K562 (cell line): ENCODE data around the gene UPF1. TPM values are rescaled to one million over a fixed set of nuclear protein-coding genes. Genes with fewer than 3 reads are reported as not detected.

Source experiments
- ATAC-seq: fragments of 200-7000 bp; cut with Tn5 transposase; 3 replicates; pipeline ENCODE4 v1.9.1; 2020; ENCODE audit warnings: moderate library complexity
- Bru-seq: library from RNA; stranded (reverse); fragments of 400-500 nt; gene quantifications from one replicate; lab custom pipeline; 2021; lab: Mats Ljungman, UMichigan
- BruChase-seq, 2 experiments: library from RNA; stranded (reverse); fragments of 400-500 nt; gene quantifications; one replicate each; lab custom pipeline; 2021; lab: Mats Ljungman, UMichigan
- BruUV-seq: library from RNA; stranded (reverse); fragments of 400-500 nt; replicated peaks from 2 replicates; lab custom pipeline; 2021; lab: Mats Ljungman, UMichigan
- CTCF ChIA-PET: fragments of 300-600 bp; formaldehyde crosslinking; extraction: SDS; loops from one replicate; lab custom pipeline; 2021; ENCODE audit warnings: low intra/inter-chr PET ratio; lab: Yijun Ruan, JAX
- POLR2A ChIA-PET: fragments of 300-600, 350-650 bp; sonication (Branson Sonifier 250); formaldehyde crosslinking; extraction: SDS; loops from one replicate; lab custom pipeline; 2021; ENCODE audit warnings: antibody characterized with exemption, inconsistent platforms; lab: Yijun Ruan, JAX
- DNase-seq, 4 experiments: peaks; one replicate each; pipeline versions ENCODE4 v3.0.0 to v3.0.0-alpha.2; 2011 to 2018; ENCODE audit warnings: low spot score in 3 of 4, mixed read lengths in 3 of 4; ENCODE audit errors: extremely low read depth in 1 of 4
- FAIRE-seq: peaks from 2 replicates; lab custom pipeline; 2011; peaks lifted over from hg19 to GRCh38; lab: Jason Lieb, UNC
- H2AFZ ChIP-seq: 2 replicates; pipeline ENCODE4 v1.6.0; 2011; ENCODE audit warnings: low read depth, low read length, control low read depth, inconsistent platforms
- H3K27ac ChIP-seq: fragments of 200-600 bp; 3 replicates; pipeline ENCODE4 v1.8.0; 2011; ENCODE audit warnings: low read depth, mild to moderate bottlenecking, control low read depth, inconsistent platforms, low read length, moderate library complexity, mixed read lengths; ENCODE audit errors: extremely low read depth
- H3K27me3 ChIP-seq, 2 experiments: fragments of 300-600 bp in 1 of 2; 2 replicates in 1 of 2; 3 replicates in 1 of 2; pipeline versions ENCODE4 v1.6.0 to v1.8.0; 2011; ENCODE audit warnings: inconsistent platforms in 2 of 2, low read length in 2 of 2, mild to moderate bottlenecking in 1 of 2, mixed read lengths in 1 of 2, moderate library complexity in 1 of 2; ENCODE audit not compliant: control insufficient read depth in 2 of 2, insufficient read depth in 2 of 2
- H3K36me3 ChIP-seq: fragments of 300-600 bp; 3 replicates; pipeline ENCODE4 v1.8.0; 2011; ENCODE audit warnings: mild to moderate bottlenecking, low read length, inconsistent platforms; ENCODE audit not compliant: control insufficient read depth, insufficient read depth
- H3K4me1 ChIP-seq, 2 experiments: fragments of 200-600 bp in 1 of 2; replicated peaks in 1 of 2; 2 replicates in 1 of 2; 3 replicates in 1 of 2; pipeline versions ENCODE4 v1.5.1 to v1.8.0; 2011; ENCODE audit warnings: inconsistent platforms in 2 of 2, low read length in 2 of 2, mild to moderate bottlenecking in 1 of 2, mixed read lengths in 1 of 2, moderate library complexity in 1 of 2; ENCODE audit not compliant: control insufficient read depth in 2 of 2, insufficient read depth in 2 of 2
- H3K4me2 ChIP-seq: 2 replicates; pipeline ENCODE4 v1.6.1; 2011; ENCODE audit warnings: low read length, control low read depth, inconsistent platforms, mixed read lengths; ENCODE audit not compliant: insufficient read depth
- H3K4me3 ChIP-seq: fragments of 200-600 bp; sonication (generic), shearing (Covaris generic); 2 replicates; pipeline ENCODE4 v1.5.1; 2016; ENCODE audit warnings: control low read depth, inconsistent platforms
- H3K79me2 ChIP-seq: fragments of 200-600 bp; 3 replicates; pipeline ENCODE4 v1.8.0; 2011; ENCODE audit warnings: low read length, inconsistent platforms; ENCODE audit not compliant: control insufficient read depth, insufficient read depth
- H3K9ac ChIP-seq, 2 experiments: 2 replicates each; pipeline versions ENCODE4 v1.6.0 to v1.6.1; 2011; ENCODE audit warnings: low read depth in 2 of 2, low read length in 2 of 2, control low read depth in 1 of 2, inconsistent platforms in 1 of 2, mild to moderate bottlenecking in 1 of 2, mixed read lengths in 1 of 2; ENCODE audit not compliant: insufficient read depth in 1 of 2
- H3K9me1 ChIP-seq: one replicate; pipeline ENCODE4 v1.6.0; 2011; ENCODE audit warnings: inconsistent platforms, mild to moderate bottlenecking, low read length, moderate library complexity; ENCODE audit not compliant: control insufficient read depth, insufficient read depth
- H3K9me3 ChIP-seq: replicated peaks from 2 replicates; pipeline ENCODE4 v1.5.1; 2011; ENCODE audit warnings: low read depth, low read length, inconsistent platforms; ENCODE audit not compliant: control insufficient read depth, insufficient read depth
- H4K20me1 ChIP-seq: replicated peaks from 2 replicates; pipeline ENCODE4 v1.6.1; 2011; ENCODE audit warnings: low read length, inconsistent platforms, mixed read lengths; ENCODE audit not compliant: control insufficient read depth, insufficient read depth
- ZNF644 ChIP-seq: fragments of 200-800 bp; sonication (Bioruptor generic); IDR thresholded peaks from 2 replicates; pipeline ENCODE4 v1.6.1; 2016; ENCODE audit warnings: low read depth, missing genetic modification characterization, missing compliant biosample characterization
- WGBS: fragments of 100-300 bp; shearing (Covaris generic); methylation state at CpG from one replicate; pipeline ENCODE4 v1.1.6; 2016; ENCODE audit warnings: low coverage, mixed read lengths; ENCODE audit not compliant: insufficient coverage; ENCODE audit errors: missing lambda C conversion rate; 5-methylcytosine and 5-hydroxymethylcytosine counted together
- in situ Hi-C: fragments of 300-500 bp; cut with MboI; formaldehyde crosslinking; loops from 4 replicates; pipeline ENCODE4 v1.15.0; 2018; ENCODE audit warnings: inconsistent platforms, mixed read lengths
- intact Hi-C: fragments of 100-400 bp; cut with micrococcal nuclease; formaldehyde crosslinking; loops from 2 replicates; pipeline ENCODE4 v1.14.2; 2022
- long read RNA-seq, 3 experiments: library from polyadenylated mRNA in 2 of 3; library from RNA in 1 of 3; unstranded in 2 of 3; stranded (forward) in 1 of 3; transcript quantifications; one replicate each; pipeline ENCODE4 v2.0.0, GENCODE V29; 2019 to 2022
- polyA minus RNA-seq, 3 experiments: library from RNA; depleted of rRNA, polyadenylated mRNA; stranded (reverse); fragments of >200 nt; gene quantifications; 2 replicates each; pipeline ENCODE4 v1.2.3, GENCODE V29; 2011
- polyA plus RNA-seq, 8 experiments: library from polyadenylated mRNA; depleted of rRNA in 4 of 8; stranded (reverse) in 5 of 8; unstranded in 3 of 8; fragments of >200 nt; fragmentation: Nextera tagmentation in 2 of 8; fragmentation: Illumina TruSeq in 1 of 8; extraction: Ambion mirVana in 2 of 8; extraction: Trizol in 1 of 8; gene quantifications; 2 replicates each; pipeline versions ENCODE4 v1.2.1 to v1.2.3, GENCODE V29; 2011 to 2014; ENCODE audit warnings: inconsistent platforms in 1 of 8, missing spikeins in 1 of 8
- total RNA-seq, 7 experiments: library from RNA; depleted of rRNA in 6 of 7; stranded (reverse); fragments of >200 nt in 6 of 7; fragmentation: Illumina TruSeq in 2 of 7; extraction: Trizol in 2 of 7; gene quantifications; 2 replicates each; pipeline versions ENCODE4 v1.2.1 to v1.2.3, GENCODE V29; 2011 to 2021; ENCODE audit warnings: low replicate concordance in 1 of 7
- TF ChIP-seq, protein P1 (sequence below), 2 experiments: fragments of 450-650 bp; formaldehyde crosslinking in 1 of 2; IDR thresholded peaks; 2 replicates each; pipeline versions ENCODE4 v1.4.0 to v1.6.1; 2014 to 2020; ENCODE audit warnings: mild to moderate bottlenecking in 2 of 2, borderline replicate concordance in 1 of 2, low read depth in 1 of 2

Gene UPF1
- 164 and 380 TPM in 2 replicates for total RNA-seq (2011; cell fraction: chromatin; rRNA removed; ENCODE audit: low replicate concordance)
- 194 and 199 TPM in 2 replicates for total RNA-seq (2011; cell fraction: nucleolus; rRNA removed)
- 117 and 137 TPM in 2 replicates for total RNA-seq (2011; cell fraction: nucleoplasm; rRNA removed)
- total RNA-seq (2014; rRNA removed) (59.6 and 66.0 TPM in 2 replicates), total RNA-seq (2014; rRNA removed; fragmentation: Illumina TruSeq; extraction: Trizol) (24.6 and 27.9 TPM in 2 replicates), total RNA-seq (2015; rRNA removed; fragmentation: Illumina TruSeq; extraction: Trizol) (27.8 and 31.1 TPM in 2 replicates), total RNA-seq (2021) (98.8 and 103 TPM in 2 replicates), polyA plus RNA-seq (2011; rRNA removed) (21.5 and 44.9 TPM in 2 replicates), polyA plus RNA-seq (2014; fragmentation: Illumina TruSeq; extraction: Trizol) (47.1 and 49.1 TPM in 2 replicates), polyA plus RNA-seq (2014; fragmentation: Nextera tagmentation; extraction: Ambion mirVana) (under 1 TPM; 0.34 to 0.71 TPM), polyA plus RNA-seq (2014; rRNA removed) (36.5 and 40.7 TPM in 2 replicates), polyA minus RNA-seq (2011; rRNA and poly(A)+ RNA removed) (68.3 and 101 TPM in 2 replicates), Bru-seq, nascent RNA (percentile 85 among the genes with signal in this experiment), BruChase-seq, experiment 1, labeled RNA remaining after a 2-hour chase (percentile 85 among the genes with signal in this experiment), BruChase-seq, experiment 2, labeled RNA remaining after a 6-hour chase (percentile 90 among the genes with signal in this experiment)
- 21.0 and 30.1 TPM in 2 replicates for polyA plus RNA-seq (2011; cell fraction: cytosol; rRNA removed)
- polyA plus RNA-seq (2011; cell fraction: nucleus; rRNA removed) = 96.8 and 126 TPM in 2 replicates
- 49.2 and 51.8 TPM in 2 replicates for polyA plus RNA-seq (2012)
- polyA minus RNA-seq (2011; cell fraction: cytosol; rRNA and poly(A)+ RNA removed) = 99.1 and 134 TPM in 2 replicates
- polyA minus RNA-seq (2011; cell fraction: nucleus; rRNA and poly(A)+ RNA removed) = 61.1 and 76.9 TPM in 2 replicates
- long read RNA-seq, experiment 1, full-length matches to known transcripts = 109 of 458 reads
- long read RNA-seq, experiment 1, partial matches to known transcripts = 265 of 458 reads
- long read RNA-seq, experiment 1, other reads (novel, unspliced or antisense) = 84 of 458 reads
- long read RNA-seq, experiment 2, full-length matches to known transcripts = 23 of 108 reads
- long read RNA-seq, experiment 2, partial matches to known transcripts = 75 of 108 reads
- long read RNA-seq, experiment 2, other reads (novel, unspliced or antisense) = 10 of 108 reads
- long read RNA-seq, experiment 3, partial matches to known transcripts = 2 of 3 reads
- long read RNA-seq, experiment 3, other reads (novel, unspliced or antisense) = 1 of 3 reads

DNA sequence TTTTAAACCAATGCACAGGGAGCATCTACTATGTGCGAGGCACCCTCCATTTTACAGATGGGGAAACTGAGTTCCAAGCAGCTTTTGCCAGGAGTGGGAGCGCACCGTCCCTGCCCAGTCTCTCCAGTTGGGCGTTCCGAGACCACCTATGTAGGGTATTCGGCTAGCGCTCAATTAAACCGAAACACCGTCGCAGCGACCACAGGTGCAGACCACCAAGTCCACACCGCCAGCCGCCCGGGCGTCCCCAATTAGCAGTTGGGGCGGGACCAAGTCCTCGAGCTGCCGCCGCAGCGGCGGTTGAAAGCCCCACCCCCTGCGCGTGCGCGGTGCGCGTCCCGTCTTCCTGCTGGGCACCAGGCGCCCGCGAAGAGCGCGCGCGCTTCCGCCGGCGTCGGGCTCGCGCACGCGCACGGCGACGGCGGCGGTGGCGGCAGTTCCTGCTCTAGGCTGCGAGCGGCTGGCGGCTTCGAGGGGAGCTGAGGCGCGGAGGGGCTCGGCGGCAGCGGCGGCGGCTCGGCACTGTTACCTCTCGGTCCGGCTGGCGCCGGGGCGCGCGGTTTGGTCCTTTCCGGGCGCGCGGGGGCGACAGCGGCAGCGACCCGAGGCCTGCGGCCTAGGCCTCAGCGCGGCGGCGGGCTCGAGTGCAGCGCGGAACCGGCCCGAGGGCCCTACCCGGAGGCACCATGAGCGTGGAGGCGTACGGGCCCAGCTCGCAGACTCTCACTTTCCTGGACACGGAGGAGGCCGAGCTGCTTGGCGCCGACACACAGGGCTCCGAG is at the start of gene UPF1:
Gene UPF1, plus strand, starts transcription at position 436 of the 782 bp plus-strand sequence. Its CDS starts 251 bp downstream, at position 687.
- H3K9me1 ChIP-seq = peaks cover 6% of the 10 kb centered on the region
- under 1% methylated on average over 77 of the region's 96 CpGs for WGBS
- FAIRE-seq = no peak
- ATAC-seq = peak; percentile 76
- POLR2A ChIA-PET = interaction anchor here (0.6 to 3.5 kb wide), 12 partner anchors 8 to 1415 kb away, joined by 3 to 34 read pairs (median 4); partner anchors contain the start of gene REX1BD
- CTCF ChIA-PET = interaction anchor here (0.6 to 0.7 kb wide), 2 partner anchors 56 to 236 kb away, joined by 3 to 4 read pairs; no protein-coding TSS in a partner anchor
- no TSS peak for BruUV-seq
- H4K20me1 ChIP-seq = peaks cover 37% of the 10 kb centered on the region
- no peaks in the 10 kb centered on the region for H3K27me3 ChIP-seq
- H3K4me1 ChIP-seq = peaks cover 16 to 22% of the 10 kb centered on the region in 2 experiments
- H2AFZ ChIP-seq = peak within 1 kb of the TSS; percentile 100
- peaks cover 53% of the 10 kb centered on the region for H3K79me2 ChIP-seq
- peak within 1 kb of the TSS; percentile 90 for H3K4me3 ChIP-seq
- intact Hi-C loops (loop anchor here (5.0 kb wide), 1 partner anchor 194 kb away; the partner anchor contains the start of gene KLHL26), in situ Hi-C loops (no loop called here)
- peaks cover 31% of the 10 kb centered on the region for H3K36me3 ChIP-seq
- H3K27ac ChIP-seq = peak within 1 kb of the TSS; percentile 96
- peak within 1 kb of the TSS; percentile 100 for H3K4me2 ChIP-seq
- peak within 1 kb of the TSS; percentile 92 to 100 for H3K9ac ChIP-seq
- DNase-seq = peak; percentile 93 to 97 (median 94)
- H3K9me3 ChIP-seq = peaks cover 2% of the 10 kb centered on the region; the same call in 1 of the 2 replicates
- TF ChIP-seq, protein P1, sequence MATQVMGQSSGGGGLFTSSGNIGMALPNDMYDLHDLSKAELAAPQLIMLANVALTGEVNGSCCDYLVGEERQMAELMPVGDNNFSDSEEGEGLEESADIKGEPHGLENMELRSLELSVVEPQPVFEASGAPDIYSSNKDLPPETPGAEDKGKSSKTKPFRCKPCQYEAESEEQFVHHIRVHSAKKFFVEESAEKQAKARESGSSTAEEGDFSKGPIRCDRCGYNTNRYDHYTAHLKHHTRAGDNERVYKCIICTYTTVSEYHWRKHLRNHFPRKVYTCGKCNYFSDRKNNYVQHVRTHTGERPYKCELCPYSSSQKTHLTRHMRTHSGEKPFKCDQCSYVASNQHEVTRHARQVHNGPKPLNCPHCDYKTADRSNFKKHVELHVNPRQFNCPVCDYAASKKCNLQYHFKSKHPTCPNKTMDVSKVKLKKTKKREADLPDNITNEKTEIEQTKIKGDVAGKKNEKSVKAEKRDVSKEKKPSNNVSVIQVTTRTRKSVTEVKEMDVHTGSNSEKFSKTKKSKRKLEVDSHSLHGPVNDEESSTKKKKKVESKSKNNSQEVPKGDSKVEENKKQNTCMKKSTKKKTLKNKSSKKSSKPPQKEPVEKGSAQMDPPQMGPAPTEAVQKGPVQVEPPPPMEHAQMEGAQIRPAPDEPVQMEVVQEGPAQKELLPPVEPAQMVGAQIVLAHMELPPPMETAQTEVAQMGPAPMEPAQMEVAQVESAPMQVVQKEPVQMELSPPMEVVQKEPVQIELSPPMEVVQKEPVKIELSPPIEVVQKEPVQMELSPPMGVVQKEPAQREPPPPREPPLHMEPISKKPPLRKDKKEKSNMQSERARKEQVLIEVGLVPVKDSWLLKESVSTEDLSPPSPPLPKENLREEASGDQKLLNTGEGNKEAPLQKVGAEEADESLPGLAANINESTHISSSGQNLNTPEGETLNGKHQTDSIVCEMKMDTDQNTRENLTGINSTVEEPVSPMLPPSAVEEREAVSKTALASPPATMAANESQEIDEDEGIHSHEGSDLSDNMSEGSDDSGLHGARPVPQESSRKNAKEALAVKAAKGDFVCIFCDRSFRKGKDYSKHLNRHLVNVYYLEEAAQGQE (IDR thresholded peaks at IDR 0.05; ENCODE audit: borderline replicate concordance) = no peak
- TF ChIP-seq, protein P1 (CRISPR knock-in tag; IDR thresholded peaks at IDR 0.05; ENCODE audit: low read depth) = peak; percentile 79
- peak; percentile 63; the same call in 1 of the 2 replicates for TF ChIP-seq ZNF644 (tag)
